ENCODE data around the gene SLC8A1.

DNA sequence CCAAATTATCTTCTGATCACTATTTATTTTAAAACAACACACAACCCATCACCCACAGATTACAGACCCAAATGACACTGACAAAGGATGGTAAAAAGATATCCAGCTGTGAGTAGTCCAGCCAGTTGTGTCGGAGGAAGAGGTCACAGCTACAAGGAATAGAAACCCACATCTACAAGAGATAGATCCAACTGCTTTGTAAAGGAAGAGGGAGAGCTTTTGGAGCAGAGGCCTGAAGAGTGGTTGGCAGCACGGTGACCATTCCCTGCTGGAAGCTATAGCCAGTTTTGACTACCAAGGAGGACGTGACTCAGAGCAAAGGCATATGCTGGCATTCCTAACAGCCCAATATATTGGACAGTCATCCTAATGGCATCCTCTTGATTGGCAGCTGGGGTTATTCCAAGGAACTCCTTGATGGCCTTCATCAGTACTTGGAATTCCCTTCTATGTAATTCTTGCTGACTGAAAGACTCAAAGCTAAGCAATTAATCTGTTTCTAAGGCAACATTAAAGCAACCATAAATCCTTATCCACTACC, 17.1 kb downstream of the SLC8A1 start:
- no peak for TF ChIP-seq POLR2A (IDR thresholded peaks at IDR 0.05; ENCODE audit: low read length)
- TF ChIP-seq GATA1 (IDR thresholded peaks at IDR 0.05; ENCODE audit: low read depth, low read length) = no peak

Data from erythroblast (primary cell).